ENCODE results near the gene ACVR1.

ACVR1 gene

GRCh38 chr2:157876066-157876785 is at the start of gene ACVR1:
Gene ACVR1 (minus strand): TSS chr2:157876330. CDS start chr2:157799493, 76,837 bp downstream.
- DNase-seq (ENCODE audit: low spot score) = peak; percentile 94

- DNase-seq (ENCODE audit: low spot score) = no peak
Observed at GRCh38 chr2:157925071-157925470, 48.9 kb upstream of the ACVR1 start.

- no peak for DNase-seq (ENCODE audit: low spot score)
Observed at GRCh38 chr2:157923598-157924217, 47.6 kb upstream of the ACVR1 start.

- no peak for DNase-seq (ENCODE audit: low spot score)
Observed at GRCh38 chr2:157922815-157923214, 46.7 kb upstream of the ACVR1 start.

GRCh38 chr2:157922336-157922735 is 46.2 kb upstream of the ACVR1 start:
- no peak for DNase-seq (ENCODE audit: low spot score)

GRCh38 chr2:157920736-157921135 is 44.6 kb upstream of the ACVR1 start:
- DNase-seq (ENCODE audit: low spot score) = no peak

GRCh38 chr2:157919181-157919580 is 43.1 kb upstream of the ACVR1 start:
- no peak for DNase-seq (ENCODE audit: low spot score)

- DNase-seq (ENCODE audit: low spot score) = no peak
Observed at GRCh38 chr2:157918319-157918718, 42.2 kb upstream of the ACVR1 start.

GRCh38 chr2:157911750-157912149 is 35.6 kb upstream of the ACVR1 start:
- no peak for DNase-seq (ENCODE audit: low spot score)

GRCh38 chr2:157911246-157911645 is 35.1 kb upstream of the ACVR1 start:
- no peak for DNase-seq (ENCODE audit: low spot score)

- no peak for DNase-seq (ENCODE audit: low spot score)
Observed at GRCh38 chr2:157905092-157905491, 29.0 kb upstream of the ACVR1 start.

GRCh38 chr2:157903626-157904025 is 27.5 kb upstream of the ACVR1 start:
- DNase-seq (ENCODE audit: low spot score) = peak; percentile 18

GRCh38 chr2:157903151-157903550 is 27.0 kb upstream of the ACVR1 start:
- peak; percentile 2 for DNase-seq (ENCODE audit: low spot score)

GRCh38 chr2:157902692-157903091 is 26.6 kb upstream of the ACVR1 start:
- DNase-seq (ENCODE audit: low spot score) = peak; percentile 19

GRCh38 chr2:157901325-157901724 is 25.2 kb upstream of the ACVR1 start:
- DNase-seq (ENCODE audit: low spot score) = no peak

GRCh38 chr2:157900684-157901083 is 24.6 kb upstream of the ACVR1 start:
- no peak for DNase-seq (ENCODE audit: low spot score)

GRCh38 chr2:157900203-157900602 is 24.1 kb upstream of the ACVR1 start:
- DNase-seq (ENCODE audit: low spot score) = no peak

GRCh38 chr2:157899125-157899839 is 23.2 kb upstream of the ACVR1 start:
- DNase-seq (ENCODE audit: low spot score) = no peak

- peak; percentile 74 for DNase-seq (ENCODE audit: low spot score)
Observed at GRCh38 chr2:157898591-157898996, 22.5 kb upstream of the ACVR1 start.

- DNase-seq (ENCODE audit: low spot score) = no peak
Observed at GRCh38 chr2:157897106-157897971, 21.2 kb upstream of the ACVR1 start.

GRCh38 chr2:157895531-157895930 is 19.4 kb upstream of the ACVR1 start:
- peak; percentile 11 for DNase-seq (ENCODE audit: low spot score)

Data from AG08395 (cell line).